Glomerular visceral epithelial cell (primary cell): ENCODE results near the gene SMIM44.
"Not testable (repeated sequence)": the region's sequence is repeated elsewhere in the genome, so short reads cannot be mapped to it uniquely, and the experiment has no call there.

Experiments
- DNase-seq: peaks from one replicate; pipeline ENCODE4 v3.0.0-alpha.2; 2016; ENCODE audit errors: extremely low spot score

The SMIM44 gene

GRCh38 chr19:3457528-3458228 is 25.6 kb downstream of the SMIM44 start:
- no peak for DNase-seq

- no peak for DNase-seq
Measured at GRCh38 chr19:3456925-3457527, 26.2 kb downstream of the SMIM44 start.

- DNase-seq = no peak
Measured at GRCh38 chr19:3455960-3456601, 27.2 kb downstream of the SMIM44 start.

DNA sequence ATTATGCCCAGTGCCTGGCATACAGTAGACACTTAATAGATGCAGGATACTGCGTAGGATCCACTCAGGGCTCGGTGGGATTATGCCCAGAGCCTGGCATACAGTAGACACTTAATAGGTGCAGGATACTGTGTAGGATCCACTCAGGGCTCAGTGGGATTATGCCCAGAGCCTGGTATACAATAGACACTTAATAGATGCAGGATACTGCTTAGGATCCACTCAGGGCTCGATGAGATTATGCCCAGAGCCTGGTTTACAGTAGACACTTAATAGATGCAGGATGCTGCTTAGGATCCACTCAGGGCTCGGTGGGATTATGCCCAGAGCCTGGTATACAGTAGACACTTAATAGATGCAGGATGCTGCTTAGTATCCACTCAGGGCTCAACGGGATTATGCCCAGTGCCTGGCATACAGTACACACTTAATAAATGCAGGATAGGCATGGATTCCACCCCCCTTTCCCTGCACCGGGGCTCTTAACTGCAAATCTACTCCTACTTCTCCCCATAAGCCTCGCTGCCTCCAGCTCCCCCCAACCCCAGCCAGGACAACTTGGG is 27.8 kb downstream of the SMIM44 start:
- DNase-seq = no peak

DNA sequence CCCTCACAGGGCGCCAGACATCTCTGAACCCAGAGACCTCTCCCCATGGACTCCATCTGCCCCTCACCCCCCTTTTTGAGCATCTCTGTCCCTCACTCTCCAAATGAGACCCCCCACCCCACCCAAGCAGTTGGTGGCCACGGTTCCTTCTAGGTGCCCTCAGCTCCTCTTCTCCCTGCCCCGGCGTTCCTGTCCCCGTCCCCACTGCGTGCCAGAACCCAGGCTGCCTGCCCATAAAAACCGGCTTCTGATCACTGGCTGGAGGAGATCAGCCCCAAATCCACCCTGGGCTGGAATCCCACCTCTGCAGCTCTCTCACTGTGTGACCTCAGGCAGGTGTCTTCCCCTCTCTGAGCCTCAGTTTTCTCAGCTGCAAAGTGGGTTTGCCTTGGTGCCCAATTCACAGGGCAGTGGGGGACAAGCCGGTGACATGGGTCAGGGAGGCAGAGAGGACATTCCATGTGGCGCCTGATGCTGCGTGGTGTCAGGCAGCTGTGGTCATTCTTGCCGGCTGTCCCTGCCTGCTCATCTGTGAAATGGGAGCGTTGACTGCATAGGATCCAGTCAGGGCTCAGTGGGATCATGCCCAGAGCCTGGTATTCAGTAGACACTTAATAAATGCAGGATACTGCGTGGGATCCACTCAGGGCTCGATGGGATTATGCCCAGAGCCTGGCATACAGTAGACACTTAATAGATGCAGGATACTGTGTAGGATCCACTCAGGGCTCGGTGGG is 28.4 kb downstream of the SMIM44 start:
- DNase-seq = no peak

DNA sequence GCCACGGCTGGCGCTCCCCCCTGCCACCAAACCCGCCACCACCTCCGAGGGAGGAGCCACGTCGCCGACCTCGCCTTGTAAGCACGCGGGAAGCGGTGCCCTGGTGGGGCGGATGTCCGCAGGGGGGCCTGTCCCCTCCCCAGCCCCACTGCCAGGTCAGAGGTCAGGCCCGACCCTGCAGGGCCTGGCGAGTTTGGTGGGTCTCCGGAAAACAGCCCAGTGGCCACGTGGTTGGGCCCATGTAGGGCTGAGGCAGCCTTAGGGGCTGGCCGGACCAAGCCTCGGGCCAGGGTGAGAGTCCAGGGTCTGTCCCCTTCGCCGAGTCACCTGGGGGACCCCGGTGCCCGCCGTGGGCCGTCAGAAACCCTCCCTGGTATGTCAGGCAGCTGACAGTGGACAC is 29.4 kb downstream of the SMIM44 start:
- no peak for DNase-seq

- DNase-seq = not testable (repeated sequence)
Measured at GRCh38 chr19:3452942-3453214, 30.4 kb downstream of the SMIM44 start.

DNA sequence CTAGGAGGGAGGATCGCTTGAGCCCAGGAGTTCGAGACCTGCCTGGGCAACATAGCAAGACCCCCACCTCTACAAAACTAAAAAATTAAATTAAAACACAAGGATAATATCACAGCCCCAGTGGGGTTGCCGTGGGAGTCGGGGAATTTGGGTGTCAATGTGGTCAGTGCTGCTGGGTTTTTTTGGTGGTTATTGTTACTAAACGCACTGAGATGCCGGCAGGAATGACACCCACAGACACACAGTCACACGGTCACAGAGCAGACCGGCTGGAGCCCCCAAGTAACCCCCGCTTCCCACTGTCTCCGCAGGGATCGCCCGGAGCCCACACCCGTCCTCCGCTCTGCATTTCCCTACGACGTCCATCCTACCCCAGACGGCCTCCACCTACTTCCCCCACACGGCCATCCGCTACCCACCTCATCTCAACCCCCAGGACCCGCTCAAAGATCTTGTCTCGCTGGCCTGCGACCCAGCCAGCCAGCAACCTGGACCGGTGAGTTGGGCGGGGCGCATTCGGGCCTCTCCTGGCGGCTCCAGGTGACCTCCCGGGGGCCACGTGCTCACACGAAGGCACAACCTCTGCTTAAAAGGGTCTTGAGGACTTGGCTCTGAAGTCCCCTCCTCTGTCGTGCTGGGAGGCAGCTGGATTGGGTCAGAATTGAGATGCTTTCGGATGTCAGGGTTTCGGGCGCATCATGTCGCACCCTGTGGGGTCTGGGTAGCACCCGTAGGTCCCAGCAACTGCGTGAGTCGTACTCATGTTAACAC is 30.9 kb downstream of the SMIM44 start:
- DNase-seq = no peak

DNA sequence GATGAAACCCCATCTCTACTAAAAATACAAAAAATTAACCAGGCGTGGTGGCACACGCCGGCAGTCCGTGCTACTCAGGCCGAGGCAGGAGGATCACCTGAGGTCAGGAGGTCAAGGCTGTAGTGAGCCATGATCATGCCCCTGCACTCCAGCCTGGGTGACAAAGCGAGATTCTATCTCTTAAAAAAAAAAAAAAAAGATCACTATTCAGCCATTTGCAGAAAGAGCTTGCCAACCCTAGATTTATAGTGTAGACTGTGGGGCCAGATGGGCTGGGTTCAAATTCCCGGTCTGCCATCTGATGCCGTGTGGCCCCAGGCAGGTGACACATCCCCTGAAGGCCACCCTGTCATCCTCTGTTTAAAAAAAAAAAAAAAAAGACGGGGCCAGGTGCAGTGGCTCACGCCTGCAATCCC is 31.8 kb downstream of the SMIM44 start:
- DNase-seq = peak; percentile 44

GRCh38 chr19:3450796-3451411 is 32.3 kb downstream of the SMIM44 start:
- peak; percentile 99 for DNase-seq

DNA sequence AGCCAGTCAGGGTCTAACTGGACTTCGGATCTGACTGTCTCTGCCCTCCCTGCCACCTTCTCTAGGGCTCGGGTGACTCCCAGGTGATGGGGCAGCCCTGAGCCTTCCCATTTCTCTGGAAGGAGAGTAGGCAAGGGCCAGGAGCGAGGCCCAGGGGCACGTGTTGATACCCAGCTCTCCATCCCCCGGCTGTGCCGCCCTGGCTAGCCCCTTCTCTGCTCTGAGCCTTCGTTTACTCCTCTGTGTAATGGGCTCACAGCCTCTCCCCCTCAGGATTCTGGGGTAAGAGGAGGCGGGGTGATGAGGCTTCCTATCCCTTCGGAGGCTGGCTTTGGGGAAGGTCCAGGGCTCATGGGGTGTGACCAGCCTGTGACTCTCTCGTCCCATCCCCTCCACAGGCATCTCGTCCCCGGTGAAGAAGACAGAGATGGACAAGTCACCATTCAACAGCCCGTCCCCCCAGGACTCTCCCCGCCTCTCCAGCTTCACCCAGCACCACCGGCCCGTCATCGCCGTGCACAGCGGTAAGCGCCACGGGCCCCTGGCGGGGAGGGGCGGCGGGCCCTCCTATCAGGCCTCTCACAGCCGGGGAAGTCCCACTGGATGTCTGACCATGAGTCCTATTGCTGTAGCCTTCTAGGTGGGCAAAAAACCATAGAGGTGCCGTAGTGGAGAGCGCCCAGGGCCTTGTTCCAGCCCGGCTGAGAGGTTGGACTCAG is 34.5 kb downstream of the SMIM44 start:
- DNase-seq = no peak

GRCh38 chr19:3446657-3447056 is 36.6 kb downstream of the SMIM44 start:
- DNase-seq = not testable (repeated sequence)

DNA sequence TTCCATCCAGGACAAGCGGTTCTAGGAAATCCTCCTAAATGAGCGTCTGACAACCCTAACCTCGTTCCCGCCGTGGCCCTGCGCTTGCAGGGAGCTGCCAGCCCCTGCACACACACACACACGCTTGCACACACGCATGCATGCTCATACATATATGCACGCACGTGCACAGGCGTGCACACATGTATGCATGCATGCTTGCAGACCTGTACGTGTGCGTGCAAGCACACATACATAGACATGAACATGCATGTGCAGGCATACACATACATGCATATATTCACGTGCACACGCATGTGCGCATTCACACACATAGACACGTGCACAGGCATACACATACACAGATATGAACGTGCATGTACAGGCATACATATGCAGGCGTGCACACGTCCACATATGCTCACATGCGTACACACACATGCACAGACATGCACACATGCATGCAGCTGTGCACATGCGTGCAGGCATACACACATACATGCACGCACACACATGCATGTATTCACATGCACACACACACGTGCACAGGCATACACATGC is 38.5 kb downstream of the SMIM44 start:
- DNase-seq = no peak

GRCh38 chr19:3443840-3444694 is 39.2 kb downstream of the SMIM44 start:
- DNase-seq = no peak

DNA sequence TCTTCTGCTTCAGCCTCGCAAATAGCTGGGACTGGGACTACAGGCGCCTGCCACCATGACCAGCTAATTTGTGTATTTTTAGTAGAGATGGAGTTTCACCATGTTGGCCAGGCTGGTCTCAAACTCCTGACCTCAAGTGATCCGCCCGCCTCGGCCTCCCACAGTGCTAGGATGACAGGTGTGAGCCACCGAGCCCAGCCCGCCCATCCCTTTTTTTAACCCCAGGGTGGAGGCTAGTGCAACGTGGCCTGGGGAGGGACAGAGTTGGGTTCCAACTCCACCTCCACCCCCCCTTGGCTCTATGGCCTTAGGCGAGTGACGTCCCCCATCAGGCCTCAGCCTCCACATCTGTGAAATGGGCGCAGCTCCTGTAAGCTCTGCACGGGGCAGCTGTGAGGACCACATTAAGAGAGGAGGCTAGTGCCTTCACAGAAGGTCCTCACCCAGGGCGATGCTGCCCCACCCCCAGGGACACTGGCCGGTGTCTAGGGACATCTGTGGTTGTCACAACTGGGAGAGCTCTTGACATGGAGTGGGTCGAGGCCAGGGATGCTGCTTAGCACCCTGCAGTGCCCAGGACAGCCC is 40.7 kb downstream of the SMIM44 start:
- no peak for DNase-seq

- no peak for DNase-seq
Measured at GRCh38 chr19:3441986-3442329, 41.3 kb downstream of the SMIM44 start.

GRCh38 chr19:3441089-3441985 is 41.9 kb downstream of the SMIM44 start:
- no peak for DNase-seq

DNA sequence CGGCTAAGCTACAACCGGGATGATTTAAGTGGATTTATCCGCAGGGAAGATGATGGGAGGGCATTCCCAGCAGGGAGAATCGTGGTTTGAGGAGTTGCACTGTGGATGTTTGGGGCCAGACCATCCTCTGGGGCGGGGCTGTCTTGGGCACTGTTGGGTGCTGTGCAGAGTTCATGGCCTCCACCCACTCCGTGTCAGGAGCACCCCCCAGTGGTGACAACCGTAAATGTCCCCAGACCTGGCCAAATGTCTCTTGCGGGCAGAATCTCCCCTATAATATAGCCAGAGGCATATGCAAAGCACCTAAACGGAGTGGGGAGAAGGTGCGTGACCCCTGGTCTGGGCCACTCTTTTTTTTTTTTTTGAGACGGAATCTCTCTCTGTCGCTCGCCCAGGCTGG is 43.2 kb downstream of the SMIM44 start:
- peak; percentile 33 for DNase-seq
